Choroid plexus epithelial cell (primary cell): Measurements from ENCODE around the gene GRB14.

Experiments
- DNase-seq: peaks from one replicate; pipeline ENCODE4 v3.0.0-alpha.2; 2010; ENCODE audit warnings: low read depth
- H3K4me3 ChIP-seq: 2 replicates; pipeline ENCODE4 v1.5.1; 2011; ENCODE audit warnings: low read depth, mild to moderate bottlenecking, control low read depth, low read length, moderate library complexity
- TF ChIP-seq, protein P1 (sequence below): conservative IDR thresholded peaks from 2 replicates; pipeline ENCODE4 v1.5.1; 2011; ENCODE audit warnings: low read depth, mild to moderate bottlenecking, control low read depth, inconsistent platforms, low read length, moderate library complexity

The GRB14 gene

DNA sequence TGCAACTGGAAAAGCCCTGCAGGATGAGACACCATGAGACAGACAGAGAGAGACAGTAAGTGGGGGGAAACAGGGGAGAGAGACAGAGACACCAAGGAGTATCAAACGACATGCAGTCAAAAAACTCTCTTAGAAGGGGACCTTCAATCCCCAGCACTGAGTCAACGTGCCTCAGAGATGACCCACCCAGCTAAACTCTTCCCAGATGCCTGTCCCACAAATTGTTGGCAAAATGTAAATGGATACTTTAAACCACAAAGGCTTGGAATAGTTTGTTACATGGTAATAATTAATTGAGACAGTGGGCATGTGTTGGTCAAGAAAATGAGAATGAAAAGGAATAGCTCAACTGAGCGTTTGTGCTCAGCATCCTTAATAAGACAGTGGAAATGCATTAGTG is 98.3 kb downstream of the GRB14 start:
- TF ChIP-seq, protein P1, sequence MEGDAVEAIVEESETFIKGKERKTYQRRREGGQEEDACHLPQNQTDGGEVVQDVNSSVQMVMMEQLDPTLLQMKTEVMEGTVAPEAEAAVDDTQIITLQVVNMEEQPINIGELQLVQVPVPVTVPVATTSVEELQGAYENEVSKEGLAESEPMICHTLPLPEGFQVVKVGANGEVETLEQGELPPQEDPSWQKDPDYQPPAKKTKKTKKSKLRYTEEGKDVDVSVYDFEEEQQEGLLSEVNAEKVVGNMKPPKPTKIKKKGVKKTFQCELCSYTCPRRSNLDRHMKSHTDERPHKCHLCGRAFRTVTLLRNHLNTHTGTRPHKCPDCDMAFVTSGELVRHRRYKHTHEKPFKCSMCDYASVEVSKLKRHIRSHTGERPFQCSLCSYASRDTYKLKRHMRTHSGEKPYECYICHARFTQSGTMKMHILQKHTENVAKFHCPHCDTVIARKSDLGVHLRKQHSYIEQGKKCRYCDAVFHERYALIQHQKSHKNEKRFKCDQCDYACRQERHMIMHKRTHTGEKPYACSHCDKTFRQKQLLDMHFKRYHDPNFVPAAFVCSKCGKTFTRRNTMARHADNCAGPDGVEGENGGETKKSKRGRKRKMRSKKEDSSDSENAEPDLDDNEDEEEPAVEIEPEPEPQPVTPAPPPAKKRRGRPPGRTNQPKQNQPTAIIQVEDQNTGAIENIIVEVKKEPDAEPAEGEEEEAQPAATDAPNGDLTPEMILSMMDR = no peak
- DNase-seq = no peak
- H3K4me3 ChIP-seq = no peak overlapping the region

DNA sequence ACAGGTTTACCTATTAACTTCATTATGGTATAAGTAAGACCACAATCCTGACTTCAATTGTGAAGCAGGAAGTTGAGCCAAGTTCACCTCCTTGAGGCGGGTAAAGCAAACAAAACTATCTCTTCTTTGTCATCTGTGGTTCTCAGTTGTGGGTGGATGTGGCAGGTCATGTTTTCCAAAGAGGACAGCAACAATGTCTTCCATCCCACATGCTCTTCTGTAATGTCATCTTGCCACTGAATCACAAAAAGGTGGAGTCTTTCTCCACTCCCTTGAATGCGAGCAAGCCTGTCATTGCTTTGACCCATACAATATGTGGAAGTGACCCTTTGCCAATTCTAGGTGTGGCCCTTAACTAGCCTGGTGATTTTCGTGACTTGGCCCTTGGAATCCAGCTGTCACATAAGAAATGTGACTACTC is 98.7 kb downstream of the GRB14 start:
- no peak for DNase-seq
- TF ChIP-seq, protein P1 = no peak
- H3K4me3 ChIP-seq = no peak overlapping the region

DNA sequence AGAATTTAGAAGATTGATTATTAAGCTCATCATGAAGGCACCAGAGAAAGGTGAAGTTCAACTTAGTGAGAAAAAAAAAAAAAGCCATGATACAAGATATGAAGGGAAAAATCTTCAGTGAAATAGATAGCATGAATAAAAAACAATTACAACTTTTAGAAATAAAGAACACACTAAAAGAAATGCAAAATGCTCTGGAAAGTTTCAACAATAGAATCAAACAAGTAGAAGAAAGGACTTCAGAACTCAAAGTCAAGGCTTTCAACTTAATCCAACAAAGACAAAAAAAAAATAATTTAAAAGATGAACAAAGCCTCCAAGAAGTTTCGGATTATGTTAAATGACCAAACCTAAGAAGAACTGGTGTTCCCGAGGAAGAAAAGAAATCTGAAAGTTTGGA is 105.5 kb downstream of the GRB14 start:
- no peak overlapping the region for H3K4me3 ChIP-seq
- TF ChIP-seq, protein P1 = no peak
- DNase-seq = peak; percentile 17

DNA sequence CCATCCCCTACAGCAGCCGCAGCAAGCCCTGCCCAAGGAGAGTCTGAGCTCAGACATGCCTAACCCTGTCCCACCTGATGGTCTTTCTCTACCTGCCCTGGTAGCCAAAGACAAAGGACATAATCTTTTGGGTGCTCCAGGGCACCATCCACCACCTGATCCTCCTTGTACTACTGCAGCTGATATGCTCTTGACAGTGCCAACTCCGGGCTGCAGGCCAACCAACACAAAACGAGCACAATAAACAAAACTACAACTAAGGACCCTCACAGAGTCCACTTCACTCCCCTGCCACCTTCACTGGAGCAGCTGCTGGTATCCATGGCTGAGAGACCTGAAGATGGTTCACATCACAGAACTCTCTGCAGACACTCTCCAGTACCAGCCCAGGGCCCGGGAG is 106.3 kb downstream of the GRB14 start:
- H3K4me3 ChIP-seq = no peak overlapping the region
- DNase-seq = no peak
- TF ChIP-seq, protein P1 = no peak

DNA sequence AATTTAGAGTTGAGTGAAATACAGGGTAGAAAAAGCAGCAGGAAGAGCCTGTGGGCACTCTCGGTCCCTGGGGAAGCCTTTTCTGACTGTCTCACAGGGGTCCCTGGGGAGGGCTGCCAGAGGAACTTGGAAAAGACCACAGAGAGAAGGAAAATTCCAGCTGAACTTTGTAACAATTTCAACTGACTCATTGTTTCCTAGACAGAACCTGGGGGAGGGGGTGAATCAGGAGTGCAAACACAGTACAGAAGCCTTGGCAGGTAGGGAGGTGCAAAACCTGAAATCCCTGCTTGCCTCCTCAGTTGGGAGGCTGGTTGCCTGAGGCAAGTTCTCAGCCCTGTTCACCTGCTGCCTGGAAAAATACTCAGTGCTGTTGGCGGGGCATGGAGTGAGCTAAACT is 106.8 kb downstream of the GRB14 start:
- peak; percentile 20 for DNase-seq
- H3K4me3 ChIP-seq = no peak overlapping the region
- TF ChIP-seq, protein P1 = no peak

DNA sequence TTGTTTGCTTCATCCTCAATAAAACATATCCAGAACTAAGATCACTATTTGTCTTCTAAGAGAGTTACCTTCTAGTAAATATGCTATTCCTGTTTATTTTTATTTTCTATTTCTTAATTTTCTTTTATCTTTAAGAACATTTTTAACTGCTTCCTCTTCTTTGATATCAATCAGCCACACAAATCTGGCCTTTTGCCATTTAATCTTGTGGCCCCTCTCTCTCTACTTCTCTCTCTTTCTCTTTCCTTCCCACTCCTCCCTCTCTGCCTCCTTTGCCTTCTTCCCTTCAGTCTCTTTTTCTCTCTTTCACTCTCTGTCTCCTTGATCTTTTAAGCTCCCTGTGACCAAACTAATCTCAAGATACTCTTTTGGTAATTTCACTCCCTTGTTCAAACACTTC is 108.4 kb downstream of the GRB14 start:
- TF ChIP-seq, protein P1 = no peak
- DNase-seq = no peak
- no peak overlapping the region for H3K4me3 ChIP-seq

DNA sequence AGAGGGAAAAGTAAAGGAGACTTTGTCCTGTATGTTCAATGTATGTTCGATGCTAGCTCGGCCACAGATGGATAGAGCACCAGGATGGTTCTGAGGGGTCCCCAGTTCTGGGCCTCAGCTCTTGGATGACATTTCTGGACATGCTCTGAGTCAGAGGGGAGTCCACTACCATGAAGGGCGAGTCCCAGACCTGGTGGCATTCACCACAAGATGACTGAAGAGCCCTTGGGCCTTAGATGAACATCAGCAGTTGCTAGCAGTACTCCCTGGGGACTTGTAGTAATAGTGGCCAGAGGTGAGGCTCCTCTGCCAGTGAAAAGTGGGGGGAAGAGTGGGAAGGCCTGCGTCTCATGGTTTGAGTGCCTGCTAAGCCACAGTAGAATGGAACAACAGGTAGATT is 109.5 kb downstream of the GRB14 start:
- H3K4me3 ChIP-seq = no peak overlapping the region
- TF ChIP-seq, protein P1 = no peak
- DNase-seq = no peak
